HL-60 (cell line): ENCODE measurements around the gene PRDM1.

Experiments used
- CTCF ChIP-seq: IDR thresholded peaks from one replicate; pipeline ENCODE4 v1.5.1; 2011; ENCODE audit warnings: low read length, control low read depth, inconsistent platforms; ENCODE audit not compliant: insufficient read depth
- POLR2AphosphoS5 ChIP-seq: IDR thresholded peaks from 2 replicates; pipeline ENCODE4 v1.6.1; 2012; ENCODE audit warnings: low read depth
- SPI1 ChIP-seq: IDR thresholded peaks from 2 replicates; pipeline ENCODE4 v1.6.1; 2012; ENCODE audit warnings: low read depth, mild to moderate bottlenecking, borderline replicate concordance

DNA sequence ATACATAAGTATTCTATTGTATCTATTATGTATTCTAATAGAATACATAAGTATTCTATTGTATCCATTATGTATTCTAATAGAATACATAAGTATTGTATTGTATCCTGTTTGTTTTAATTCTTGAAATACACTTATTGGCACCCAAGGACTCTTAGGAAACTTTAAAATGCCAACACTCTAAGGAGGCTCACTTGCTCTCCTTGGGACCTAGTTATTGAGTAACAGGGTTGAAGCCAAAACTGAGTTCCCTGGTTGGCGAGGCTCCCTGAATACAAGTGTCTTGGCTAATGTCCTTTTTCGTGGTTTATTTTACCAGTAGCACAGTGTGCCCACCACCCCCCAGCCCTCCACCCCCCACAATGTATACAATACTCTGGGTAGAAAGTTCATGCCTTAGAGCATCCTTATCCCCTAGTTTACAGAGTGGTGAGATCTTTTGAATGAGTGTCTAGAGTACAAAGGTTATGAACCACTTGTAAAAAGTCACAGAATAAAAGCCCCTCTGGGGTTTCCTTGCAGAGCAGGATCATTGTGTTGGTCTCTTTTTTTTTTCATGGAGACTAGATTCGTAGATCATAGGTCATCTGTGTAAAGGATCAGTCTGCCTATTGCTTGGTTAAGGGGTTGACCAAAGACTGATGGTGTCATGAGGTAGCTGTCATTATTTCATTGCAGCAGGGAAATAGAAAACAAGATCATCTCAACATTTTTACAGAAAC lies 32.5 kb upstream of the PRDM1 start:
- TF ChIP-seq CTCF (no peak), POLR2AphosphoS5 (no peak), SPI1 (no peak)
